Stimulated activated effector memory CD8-positive, alpha-beta T cell treated with anti-CD3 and anti-CD28 coated beads, Interleukin-12 subunit alpha, Interleukin-12 subunit beta, amount 100 ng/mL, for 72 hours (primary cell): Measurements from ENCODE around the gene CNIH4.
"Not testable (repeated sequence)": the region's sequence is repeated elsewhere in the genome, so short reads cannot be mapped to it uniquely, and the experiment has no call there.

ENCODE experiments used
- ATAC-seq: fragments of 150-1000 bp; cut with Tn5 transposase; 2 replicates; pipeline ENCODE4 v1.10.0; 2021
- DNase-seq, 2 donors: peaks; one replicate each; pipeline ENCODE4 v3.0.0; 2021 to 2022; ENCODE audit warnings: low spot score in 2 of 2
- H3K27ac Mint-ChIP-seq: one replicate; pipeline ENCODE4 v1.8.0; 2022; ENCODE audit warnings: mild to moderate bottlenecking, mixed read lengths
- H3K36me3 Mint-ChIP-seq: one replicate; pipeline ENCODE4 v1.8.0; 2022; ENCODE audit warnings: mild to moderate bottlenecking, mixed read lengths
- H3K4me1 Mint-ChIP-seq: one replicate; pipeline ENCODE4 v1.8.0; 2022; ENCODE audit warnings: mixed read lengths
- H3K4me3 Mint-ChIP-seq: one replicate; pipeline ENCODE4 v1.8.0; 2022; ENCODE audit warnings: mild to moderate bottlenecking, mixed read lengths
- H3K9me3 Mint-ChIP-seq: one replicate; pipeline ENCODE4 v1.8.0; 2022; ENCODE audit warnings: mixed read lengths

Gene CNIH4

DNA sequence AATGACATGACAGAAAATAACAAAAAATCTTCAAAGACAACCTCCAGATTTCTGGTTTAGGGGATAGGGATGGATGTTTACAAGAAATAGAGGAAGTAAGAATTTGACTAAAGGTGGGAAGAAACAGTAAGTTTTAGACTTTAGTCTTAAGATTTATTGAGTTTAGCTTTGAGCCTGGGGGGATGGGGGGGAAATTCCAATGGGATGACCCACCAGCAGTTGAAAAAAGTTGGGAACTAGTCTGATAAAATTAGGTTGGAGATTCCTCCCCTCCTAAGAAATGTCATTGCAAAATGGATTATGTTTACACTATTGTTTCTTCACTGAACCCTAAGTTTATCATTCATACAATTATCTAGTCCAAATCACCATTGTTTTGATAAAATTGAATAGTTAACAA is 49.5 kb downstream of the CNIH4 start:
- ATAC-seq (no peak), DNase-seq (no peak)
- H3K36me3 Mint-ChIP-seq = peaks cover 100% of the 10 kb centered on the region
- H3K9me3 Mint-ChIP-seq = no peaks in the 10 kb centered on the region
- peaks cover 20% of the 10 kb centered on the region for H3K4me1 Mint-ChIP-seq
- no peak overlapping the region for H3K4me3 Mint-ChIP-seq
- H3K27ac Mint-ChIP-seq = peak overlapping the region; percentile 5

DNA sequence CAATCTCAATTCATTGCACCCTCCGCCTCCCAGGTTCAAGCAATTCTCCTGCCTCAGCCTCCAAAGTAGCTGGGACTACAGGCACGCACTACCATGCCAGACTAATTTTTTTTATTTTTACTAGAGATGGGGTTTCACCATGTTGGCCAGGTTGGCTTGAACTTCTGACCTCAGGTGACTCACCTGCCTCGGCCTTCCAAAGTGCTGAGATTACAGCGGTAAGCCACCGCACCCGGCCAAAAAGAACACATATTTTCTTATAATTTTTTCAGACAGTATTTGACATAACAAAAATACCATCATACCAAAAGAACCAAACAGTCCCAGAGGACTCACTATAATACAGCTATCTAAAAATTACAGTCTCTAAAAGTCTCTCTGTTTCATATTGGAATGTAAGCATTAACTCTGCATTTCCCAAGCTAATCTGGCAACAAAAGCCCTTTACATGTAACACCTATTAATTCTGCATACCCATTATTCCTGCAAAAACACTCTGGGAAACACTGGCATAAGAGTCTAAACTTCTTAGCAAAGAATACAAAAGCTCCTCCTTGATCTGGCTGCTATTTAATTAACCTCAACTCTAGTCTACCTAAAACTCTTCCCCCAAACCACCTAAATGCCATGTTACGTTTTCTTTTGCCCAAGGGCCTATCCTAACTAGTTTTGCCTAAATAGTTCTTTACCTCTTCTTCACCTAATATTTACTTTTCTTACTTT is 51.1 kb downstream of the CNIH4 start:
- no peak for ATAC-seq
- peaks cover 20% of the 10 kb centered on the region for H3K4me1 Mint-ChIP-seq
- no peaks in the 10 kb centered on the region for H3K9me3 Mint-ChIP-seq
- peaks cover 100% of the 10 kb centered on the region for H3K36me3 Mint-ChIP-seq
- H3K4me3 Mint-ChIP-seq = no peak overlapping the region
- H3K27ac Mint-ChIP-seq = no peak overlapping the region
- DNase-seq = no peak

DNA sequence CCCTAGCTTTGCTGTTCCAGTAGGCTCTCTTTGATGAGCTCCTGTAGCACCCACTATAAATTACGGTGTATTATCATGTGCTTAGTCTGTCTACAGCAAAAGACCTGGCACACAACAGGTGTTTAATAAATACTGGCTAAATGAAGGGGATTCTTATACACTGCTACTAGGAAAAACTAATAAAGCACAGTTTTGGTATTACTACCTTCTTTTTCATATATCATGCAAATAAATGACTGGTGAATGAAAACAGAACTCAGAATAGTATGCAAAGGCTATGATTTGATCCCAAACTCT is 51.6 kb downstream of the CNIH4 start:
- Mint-ChIP-seq H3K36me3 (peaks cover 100% of the 10 kb centered on the region), H3K27ac (no peak overlapping the region)

DNA sequence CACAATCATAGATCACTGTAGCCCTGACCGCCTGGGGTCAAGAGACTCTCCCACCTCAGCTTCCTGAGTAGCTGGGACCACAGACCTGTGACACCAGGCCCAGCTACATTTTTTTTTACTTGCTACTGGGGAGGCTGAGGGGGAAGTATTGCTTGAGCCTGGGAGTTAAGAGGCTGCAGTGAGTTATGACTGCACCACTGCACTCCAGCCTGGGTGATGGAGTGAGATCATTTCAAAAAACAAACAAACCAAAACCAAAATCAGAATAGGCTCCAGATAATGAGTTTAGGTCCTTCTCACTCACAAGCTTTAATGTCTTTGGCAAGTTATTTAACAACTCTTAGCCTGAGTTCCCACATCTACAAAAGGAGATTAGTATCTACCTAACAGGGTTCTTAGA is 55.1 kb downstream of the CNIH4 start:
- DNase-seq (no peak), ATAC-seq (peak; percentile 56)
- Mint-ChIP-seq H3K4me1 (peaks cover 12% of the 10 kb centered on the region), H3K9me3 (no peaks in the 10 kb centered on the region), H3K4me3 (no peak overlapping the region), H3K27ac (peak overlapping the region; percentile 34), H3K36me3 (peaks cover 100% of the 10 kb centered on the region)

More for the DNA sequence above, 51.6 kb downstream of the CNIH4 start:
- Mint-ChIP-seq H3K9me3 (no peaks in the 10 kb centered on the region), H3K4me3 (no peak overlapping the region), H3K4me1 (peaks cover 20% of the 10 kb centered on the region)
- no peak for DNase-seq
- ATAC-seq = no peak

DNA sequence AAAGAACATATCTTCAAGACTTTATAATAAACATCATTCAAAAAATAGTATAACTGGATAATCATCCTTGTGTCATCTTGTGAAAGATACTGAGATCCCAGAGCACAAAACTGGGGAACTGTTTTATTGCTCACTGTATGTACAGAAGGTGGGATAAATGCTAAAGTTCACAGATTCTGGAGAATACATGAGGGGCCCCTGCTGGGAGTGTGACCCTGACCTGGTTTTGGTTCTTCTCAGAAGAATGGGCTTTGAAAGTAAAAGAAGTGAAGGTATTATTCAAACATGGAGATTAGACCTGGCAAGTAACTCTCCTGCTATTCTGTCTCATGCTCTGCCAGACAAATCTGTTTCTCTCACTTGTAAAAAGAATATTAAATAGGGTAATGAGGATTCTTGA is 63.4 kb downstream of the CNIH4 start:
- H3K36me3 Mint-ChIP-seq = peaks cover 100% of the 10 kb centered on the region
- peak overlapping the region; percentile 19 for H3K27ac Mint-ChIP-seq
- DNase-seq = no peak
- H3K9me3 Mint-ChIP-seq = no peaks in the 10 kb centered on the region
- no peak overlapping the region for H3K4me3 Mint-ChIP-seq
- peaks cover 18% of the 10 kb centered on the region for H3K4me1 Mint-ChIP-seq
- no peak for ATAC-seq

DNA sequence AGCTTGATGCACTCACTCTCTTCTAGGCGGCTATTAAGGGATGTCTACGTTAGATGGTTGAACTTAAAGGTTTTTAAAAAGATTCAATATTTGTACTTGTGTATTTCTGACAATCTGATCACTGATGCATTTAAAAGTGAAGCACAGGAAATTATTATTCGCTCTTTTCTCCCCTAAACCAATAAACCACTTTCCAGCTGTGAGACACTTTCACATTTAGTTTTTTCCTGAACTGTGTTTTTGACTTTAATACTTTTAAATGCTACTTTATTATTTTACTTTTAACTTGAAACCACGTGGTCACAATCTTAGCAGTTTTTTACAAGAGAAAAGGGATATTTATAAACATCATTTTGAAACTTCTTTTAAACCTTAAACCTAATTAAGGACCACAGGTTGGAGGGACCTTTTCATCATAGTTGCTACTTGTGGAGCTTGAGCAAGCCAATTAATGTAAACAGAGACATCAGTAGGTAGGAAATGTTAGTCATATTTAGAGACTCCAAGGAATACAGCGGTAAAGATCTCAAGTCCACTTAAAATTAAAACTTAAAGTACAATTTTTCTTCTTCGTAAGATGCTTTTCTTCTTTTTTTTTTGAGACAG is 68.7 kb downstream of the CNIH4 start:
- H3K9me3 Mint-ChIP-seq = no peaks in the 10 kb centered on the region
- no peak for ATAC-seq
- H3K27ac Mint-ChIP-seq = peak overlapping the region; percentile 14
- H3K36me3 Mint-ChIP-seq = peaks cover 100% of the 10 kb centered on the region
- peaks cover 31% of the 10 kb centered on the region for H3K4me1 Mint-ChIP-seq
- no peak for DNase-seq
- no peak overlapping the region for H3K4me3 Mint-ChIP-seq

DNA sequence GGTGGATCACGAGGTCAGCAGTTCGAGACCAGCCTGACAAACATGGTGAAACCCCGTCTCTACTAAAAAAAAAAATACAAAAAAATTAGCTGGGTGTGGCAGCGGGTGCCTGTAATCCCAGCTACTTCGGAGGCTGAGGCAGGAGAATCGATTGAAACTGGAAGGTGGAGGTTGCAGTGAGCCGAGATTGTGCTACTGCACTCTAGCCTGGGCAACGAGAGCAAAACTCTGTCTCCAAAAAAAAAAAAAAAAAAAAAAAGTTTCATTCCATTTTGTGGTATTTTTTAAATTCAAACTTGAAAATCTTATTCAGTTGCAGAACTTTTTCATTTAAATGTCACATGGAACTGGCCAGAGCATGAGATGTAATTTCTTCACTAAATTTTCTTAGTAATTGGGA is 70.2 kb downstream of the CNIH4 start:
- DNase-seq, H3K4me3 Mint-ChIP-seq, H3K9me3 Mint-ChIP-seq, H3K27ac Mint-ChIP-seq, ATAC-seq: not testable (repeated sequence)
- peaks cover 100% of the 10 kb centered on the region for H3K36me3 Mint-ChIP-seq
- H3K4me1 Mint-ChIP-seq = peaks cover 40% of the 10 kb centered on the region

DNA sequence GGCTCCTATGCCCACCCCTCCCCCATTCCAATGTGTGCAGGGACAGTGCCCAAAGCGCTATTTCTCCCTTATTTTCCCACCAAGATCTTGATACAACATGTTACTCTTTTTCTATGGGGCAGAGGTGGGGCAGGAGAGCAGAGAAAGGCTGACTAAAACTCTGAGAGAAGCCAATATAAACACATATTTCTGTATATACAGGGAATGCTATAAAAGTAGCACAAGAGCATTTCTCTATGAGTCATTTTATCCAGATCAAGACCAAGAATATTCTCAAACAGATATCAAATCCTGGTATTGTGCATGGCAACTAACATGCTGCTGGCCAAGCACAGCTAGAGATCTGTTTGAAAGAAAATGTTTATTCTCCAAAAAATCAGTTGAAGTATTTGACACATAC is 70.7 kb downstream of the CNIH4 start:
- ATAC-seq (no peak), DNase-seq (no peak)
- Mint-ChIP-seq H3K9me3 (no peaks in the 10 kb centered on the region), H3K27ac (no peak overlapping the region), H3K36me3 (peaks cover 100% of the 10 kb centered on the region), H3K4me3 (no peak overlapping the region), H3K4me1 (peaks cover 40% of the 10 kb centered on the region)

DNA sequence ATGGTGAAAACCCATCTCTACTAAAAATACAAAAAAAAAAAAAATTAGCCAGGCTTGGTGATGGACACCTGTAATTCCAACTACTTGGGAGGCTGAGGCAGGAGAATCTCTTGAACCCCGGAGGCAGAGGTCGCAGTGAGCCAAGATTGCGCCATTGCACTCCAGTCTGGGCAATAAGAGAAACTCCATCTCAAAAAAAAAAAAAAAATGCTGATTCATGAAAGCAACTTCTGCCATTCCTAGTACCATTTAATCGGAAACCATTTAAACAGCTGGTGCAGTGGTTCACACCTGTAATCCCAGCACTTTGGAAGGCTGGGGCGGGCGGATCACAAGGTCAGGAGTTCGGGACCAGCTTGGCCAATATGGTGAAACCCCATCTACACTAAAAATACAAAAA is 72.0 kb downstream of the CNIH4 start:
- H3K36me3 Mint-ChIP-seq = peaks cover 100% of the 10 kb centered on the region
- H3K27ac Mint-ChIP-seq = peak overlapping the region; percentile 48
- peaks cover 51% of the 10 kb centered on the region for H3K4me1 Mint-ChIP-seq
- ATAC-seq, DNase-seq, H3K9me3 Mint-ChIP-seq: not testable (repeated sequence)
- H3K4me3 Mint-ChIP-seq = peak overlapping the region; percentile 34
